ENCODE data around the gene ADD1. TPM values are rescaled to one million over a fixed set of nuclear protein-coding genes. Genes with fewer than 3 reads are reported as not detected.

ADD1 gene
- total RNA-seq, 1 experiment from 2014 or later = 232 TPM

DNA sequence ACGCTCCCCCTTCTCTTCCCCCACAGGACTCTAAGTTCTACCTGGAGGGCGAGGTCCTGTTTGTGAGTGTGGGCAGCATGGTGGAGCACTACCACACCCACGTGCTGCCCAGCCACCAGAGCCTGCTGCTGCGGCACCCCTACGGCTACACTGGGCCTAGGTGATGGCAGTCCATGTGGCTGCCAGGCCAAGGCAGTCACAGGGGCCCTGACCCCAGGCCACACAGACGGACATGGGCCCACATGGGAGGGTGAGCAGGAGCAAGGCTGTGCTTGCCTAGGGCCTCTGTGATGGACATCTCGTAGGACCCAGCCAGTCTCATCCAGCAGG is 10.0 kb upstream of the ADD1 start:
- Histone ChIP-seq H3K27ac (ENCODE audit: low read depth, low read length, poor library complexity, severe bottlenecking) (no peak overlapping the region), H3K4me3 (ENCODE audit: low read depth, low read length, poor library complexity, severe bottlenecking) (no peak overlapping the region), H3K4me1 (ENCODE audit: insufficient read depth, low read length, poor library complexity, severe bottlenecking) (peaks cover 18% of the 10 kb centered on the region), H3K36me3 (ENCODE audit: insufficient read depth, low read length, poor library complexity, severe bottlenecking) (peaks cover 26% of the 10 kb centered on the region), H3K27me3 (replicated peaks; ENCODE audit: insufficient read depth, low read depth, low read length, poor library complexity) (no peaks in the 10 kb centered on the region), H3K9me3 (ENCODE audit: low read depth, low read length, poor library complexity, severe bottlenecking) (no peaks in the 10 kb centered on the region)
- no TSS peak for BruUV-seq (replicated peaks)
- CTCF ChIA-PET = no interaction called here
- intact Hi-C loops (cut with micrococcal nuclease; ENCODE audit: unreplicated experiment) = no loop called here
- DNase-seq (ENCODE audit: low spot score) = no peak
- POLR2A ChIA-PET (ENCODE audit: low non-redundant PET) = no interaction called here
- TF ChIP-seq CTCF (conservative IDR thresholded peaks at IDR 0.05; ENCODE audit: low read depth, low read length) = no peak
- TF ChIP-seq EZH2 (IDR thresholded peaks at IDR 0.05; ENCODE audit: borderline replicate concordance, low read depth, low read length, poor library complexity, severe bottlenecking) = no peak

DNA sequence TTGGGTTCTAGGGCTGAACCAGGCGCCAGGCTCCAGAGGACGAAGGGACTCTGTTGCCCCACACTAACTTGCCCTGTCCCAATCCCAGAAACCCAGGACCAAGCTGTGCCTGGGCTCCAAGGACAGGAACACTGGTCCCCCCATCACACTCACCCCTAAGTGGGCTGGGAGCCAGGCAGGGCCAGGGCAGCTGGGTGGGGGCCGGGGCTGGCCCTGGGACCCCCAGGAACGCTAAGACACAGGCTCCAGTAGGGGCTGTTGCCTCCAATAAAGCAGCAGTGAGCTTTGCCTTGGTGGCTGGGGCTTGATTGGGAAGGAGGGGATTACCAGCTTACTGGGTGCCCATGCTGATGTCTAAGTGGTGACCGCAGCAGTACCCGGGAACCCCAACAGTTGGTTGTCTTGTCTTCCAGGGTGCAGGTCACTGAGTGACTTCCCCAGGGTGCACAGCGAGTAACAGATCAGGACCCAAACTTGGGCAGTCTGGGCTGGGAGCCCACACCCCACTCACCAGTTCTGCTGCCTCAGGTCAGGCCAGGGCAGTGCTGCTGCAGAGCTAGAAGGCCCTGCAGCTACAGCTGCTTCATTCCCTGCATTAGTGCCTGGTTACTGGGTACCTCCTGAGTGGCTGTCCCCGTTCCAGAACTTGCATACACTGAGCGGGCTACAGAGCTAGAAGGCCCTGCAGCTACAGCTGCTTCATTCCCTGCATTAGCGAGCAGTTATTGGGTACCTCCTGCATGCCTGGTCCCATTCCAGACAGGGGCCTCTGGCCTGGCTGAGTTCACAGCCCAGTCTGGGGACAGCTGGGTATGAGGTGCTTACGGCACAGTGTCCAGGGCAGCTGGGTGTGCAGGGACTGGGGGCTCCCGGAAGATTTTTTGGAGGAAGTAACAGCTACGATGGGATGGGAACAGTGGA is 9.4 kb upstream of the ADD1 start:
- POLR2A ChIA-PET (ENCODE audit: low non-redundant PET) = no interaction called here
- H3K9me3 ChIP-seq (ENCODE audit: low read depth, low read length, poor library complexity, severe bottlenecking) = no peaks in the 10 kb centered on the region
- no TSS peak for BruUV-seq (replicated peaks)
- TF ChIP-seq CTCF (conservative IDR thresholded peaks at IDR 0.05; ENCODE audit: low read depth, low read length) = no peak
- no peak for TF ChIP-seq EZH2 (IDR thresholded peaks at IDR 0.05; ENCODE audit: borderline replicate concordance, low read depth, low read length, poor library complexity, severe bottlenecking)
- no peak overlapping the region for H3K4me3 ChIP-seq (ENCODE audit: low read depth, low read length, poor library complexity, severe bottlenecking)
- peaks cover 26% of the 10 kb centered on the region for H3K36me3 ChIP-seq (ENCODE audit: insufficient read depth, low read length, poor library complexity, severe bottlenecking)
- no peak overlapping the region for H3K27ac ChIP-seq (ENCODE audit: low read depth, low read length, poor library complexity, severe bottlenecking)
- CTCF ChIA-PET = no interaction called here
- peaks cover 21% of the 10 kb centered on the region for H3K4me1 ChIP-seq (ENCODE audit: insufficient read depth, low read length, poor library complexity, severe bottlenecking)
- no peaks in the 10 kb centered on the region for H3K27me3 ChIP-seq (replicated peaks; ENCODE audit: insufficient read depth, low read depth, low read length, poor library complexity)
- no peak for DNase-seq (ENCODE audit: low spot score)
- intact Hi-C loops (cut with micrococcal nuclease; ENCODE audit: unreplicated experiment) = no loop called here

GRCh38 chr4:2835978-2836377 is 7.7 kb upstream of the ADD1 start:
- H3K27ac ChIP-seq (ENCODE audit: low read depth, low read length, poor library complexity, severe bottlenecking) = no peak overlapping the region
- no TSS peak for BruUV-seq (replicated peaks)
- intact Hi-C loops (cut with micrococcal nuclease; ENCODE audit: unreplicated experiment) = no loop called here
- DNase-seq (ENCODE audit: low spot score) = no peak
- no peaks in the 10 kb centered on the region for H3K9me3 ChIP-seq (ENCODE audit: low read depth, low read length, poor library complexity, severe bottlenecking)
- H3K36me3 ChIP-seq (ENCODE audit: insufficient read depth, low read length, poor library complexity, severe bottlenecking) = peaks cover 18% of the 10 kb centered on the region
- ChIA-PET POLR2A (ENCODE audit: low non-redundant PET) (no interaction called here), CTCF (no interaction called here)
- no peak overlapping the region for H3K4me3 ChIP-seq (ENCODE audit: low read depth, low read length, poor library complexity, severe bottlenecking)
- no peaks in the 10 kb centered on the region for H3K27me3 ChIP-seq (replicated peaks; ENCODE audit: insufficient read depth, low read depth, low read length, poor library complexity)
- peaks cover 21% of the 10 kb centered on the region for H3K4me1 ChIP-seq (ENCODE audit: insufficient read depth, low read length, poor library complexity, severe bottlenecking)
- TF ChIP-seq EZH2 (IDR thresholded peaks at IDR 0.05; ENCODE audit: borderline replicate concordance, low read depth, low read length, poor library complexity, severe bottlenecking) (no peak), CTCF (conservative IDR thresholded peaks at IDR 0.05; ENCODE audit: low read depth, low read length) (no peak)
